Uterus (tissue), 4 donors: Measurements from ENCODE around the gene NPW. TPM values are rescaled to one million over a fixed set of nuclear protein-coding genes. Genes with fewer than 3 reads are reported as not detected.

ENCODE experiments used
- DNase-seq, 2 donors: peaks; one replicate each; pipeline ENCODE4 v3.0.0-alpha.2; 2019 to 2020
- H3K27ac ChIP-seq, 2 donors: fragments of 200-600 bp; sonication (generic); 1 replicate in 1 of 2; 2 replicates in 1 of 2; pipeline ENCODE4 v1.5.1; 2016 to 2018
- H3K27me3 ChIP-seq, 2 donors: fragments of 200-600 bp; sonication (generic); one replicate each; pipeline ENCODE4 v1.5.1; 2018 to 2019; ENCODE audit warnings: control low read depth in 1 of 2
- H3K36me3 ChIP-seq, 2 donors: fragments of 200-600 bp; sonication (generic); one replicate each; pipeline ENCODE4 v1.5.1; 2019; ENCODE audit warnings: control low read depth in 1 of 2
- H3K4me1 ChIP-seq, 2 donors: fragments of 200-600 bp; sonication (generic); one replicate each; pipeline ENCODE4 v1.5.1; 2018 to 2019; ENCODE audit warnings: control low read depth in 1 of 2
- H3K4me3 ChIP-seq, 2 donors: fragments of 200-600 bp; sonication (generic); 1 replicate in 1 of 2; 2 replicates in 1 of 2; pipeline ENCODE4 v1.5.1; 2018 to 2019; ENCODE audit warnings: mild to moderate bottlenecking in 1 of 2
- H3K9me3 ChIP-seq, 2 donors: fragments of 200-600 bp; sonication (generic); one replicate each; pipeline ENCODE4 v1.5.1; 2019; ENCODE audit warnings: control low read depth in 1 of 2
- CTCF ChIP-seq, 4 experiments: fragments of 200-600 bp in 2 of 4; fragments of 450-650 bp in 2 of 4; sonication (generic) in 2 of 4; IDR thresholded peaks; one replicate each; pipeline ENCODE4 v1.5.1; 2016 to 2019; ENCODE audit warnings: antibody characterized with exemption in 4 of 4, mild to moderate bottlenecking in 2 of 4, moderate library complexity in 1 of 4
- POLR2A ChIP-seq, 2 donors: fragments of 450-650 bp; IDR thresholded peaks; one replicate each; pipeline ENCODE4 v1.6.1; 2016; ENCODE audit warnings: antibody characterized with exemption in 2 of 2, mild to moderate bottlenecking in 1 of 2, moderate library complexity in 1 of 2
- intact Hi-C: fragments of 100-400 bp; cut with DNase I; formaldehyde crosslinking; loops from one replicate; pipeline ENCODE4 v1.15.1; 2023; ENCODE audit warnings: low total_unique reads
- total RNA-seq, 4 donors: library from RNA; depleted of rRNA in 3 of 4; stranded (reverse); fragments of >200 nt in 3 of 4; gene quantifications; one replicate each; pipeline versions ENCODE4 v1.1.0 to v1.2.4, GENCODE V29; 2014 to 2023
- donor health status: DM: yes; HTN: yes; CAD: no.

Gene NPW
- total RNA-seq, 4 donors from 2014 or later, result 1.5 TPM; not detected in 3

GRCh38 chr16:2036200-2036966 lies 16.8 kb downstream of the NPW start:
- H3K4me3 ChIP-seq, result peak overlapping the region in 1 of 2 donors; percentile 7
- H3K36me3 ChIP-seq, result no peaks in the 10 kb centered on the region

DNA sequence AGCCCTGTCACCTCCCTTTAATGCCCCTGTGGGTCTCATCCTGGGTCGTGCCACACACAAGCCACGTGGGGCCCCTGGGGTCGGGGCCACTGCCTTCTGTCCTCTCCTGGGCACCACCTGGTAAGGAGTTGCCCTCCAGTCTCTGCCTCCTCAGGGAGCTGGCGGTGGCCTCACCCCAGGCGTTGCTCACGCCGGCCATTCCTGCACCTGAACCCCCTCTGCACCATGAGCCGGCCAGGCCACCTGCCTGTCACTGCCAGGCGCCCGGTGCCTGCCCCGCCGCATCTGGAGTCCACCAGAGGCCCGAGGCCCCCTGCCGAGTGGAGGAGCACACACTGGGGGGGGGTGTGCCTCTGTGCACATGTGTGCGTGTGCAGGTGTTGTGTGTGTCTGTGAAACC lies 17.5 kb downstream of the NPW start:
- H3K27me3 ChIP-seq, result no peaks in the 10 kb centered on the region
- intact Hi-C loops, result no loop called here
- H3K4me3 ChIP-seq, result no peak overlapping the region
- peak overlapping the region; percentile 91 to 92 for H3K27ac ChIP-seq
- H3K36me3 ChIP-seq, result no peaks in the 10 kb centered on the region
- no peak for DNase-seq
- TF ChIP-seq CTCF (IDR thresholded peaks at IDR 0.05) (no peak), POLR2A (IDR thresholded peaks at IDR 0.05) (no peak)
- H3K4me1 ChIP-seq, result peaks cover 0 to 32% of the 10 kb centered on the region in 2 donors
- no peaks in the 10 kb centered on the region for H3K9me3 ChIP-seq

More at GRCh38 chr16:2036200-2036966, 16.8 kb downstream of the NPW start:
- Histone ChIP-seq H3K27ac (peak overlapping the region; percentile 91 to 92), H3K4me1 (peaks cover 0 to 32% of the 10 kb centered on the region in 2 donors), H3K27me3 (no peaks in the 10 kb centered on the region), H3K9me3 (no peaks in the 10 kb centered on the region)
- TF ChIP-seq CTCF (IDR thresholded peaks at IDR 0.05), result no peak
- TF ChIP-seq POLR2A (IDR thresholded peaks at IDR 0.05), result no peak
- intact Hi-C loops, result no loop called here
- DNase-seq, result no peak

DNA sequence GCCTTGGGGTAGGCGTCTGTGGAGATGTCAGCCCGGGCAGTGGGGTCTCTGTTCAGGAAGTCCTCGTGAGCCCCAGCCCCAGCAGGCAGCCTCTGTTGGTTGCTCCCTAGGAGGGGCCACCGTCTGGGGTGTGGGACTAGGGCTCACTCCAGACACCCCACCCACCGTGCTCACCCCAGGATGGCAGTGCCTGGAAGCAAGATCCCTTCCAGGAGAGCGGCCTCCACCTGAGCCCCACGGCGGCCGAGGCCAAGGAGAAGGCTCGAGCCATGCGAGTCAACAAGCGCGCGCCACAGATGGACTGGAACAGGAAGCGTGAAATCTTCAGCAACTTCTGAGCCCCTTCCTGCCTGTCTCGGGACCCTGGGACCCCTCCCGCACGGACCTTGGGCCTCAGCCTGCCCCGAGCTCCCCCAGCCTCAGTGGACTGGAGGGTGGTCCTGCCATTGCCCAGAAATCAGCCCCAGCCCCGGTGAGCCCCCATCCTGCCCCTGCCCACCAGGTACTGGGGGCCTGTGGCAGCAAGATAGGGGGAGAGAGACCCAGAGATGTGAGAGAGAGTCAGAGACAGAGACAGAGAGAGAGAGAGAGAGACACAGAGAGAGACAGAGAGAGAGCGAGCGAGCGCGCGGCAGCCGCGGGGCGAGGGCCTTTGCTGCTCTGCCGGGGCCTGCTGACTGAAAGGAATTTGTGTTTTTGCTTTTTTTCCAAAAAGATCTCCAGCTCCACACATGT lies 18.2 kb downstream of the NPW start:
- TF ChIP-seq CTCF (IDR thresholded peaks at IDR 0.05) (no peak), POLR2A (IDR thresholded peaks at IDR 0.05) (no peak)
- Histone ChIP-seq H3K36me3 (no peaks in the 10 kb centered on the region), H3K4me3 (no peak overlapping the region), H3K4me1 (peaks cover 0 to 32% of the 10 kb centered on the region in 2 donors), H3K27me3 (no peaks in the 10 kb centered on the region), H3K27ac (peak overlapping the region; percentile 91 to 92), H3K9me3 (no peaks in the 10 kb centered on the region)
- DNase-seq, result no peak
- intact Hi-C loops, result no loop called here

DNA sequence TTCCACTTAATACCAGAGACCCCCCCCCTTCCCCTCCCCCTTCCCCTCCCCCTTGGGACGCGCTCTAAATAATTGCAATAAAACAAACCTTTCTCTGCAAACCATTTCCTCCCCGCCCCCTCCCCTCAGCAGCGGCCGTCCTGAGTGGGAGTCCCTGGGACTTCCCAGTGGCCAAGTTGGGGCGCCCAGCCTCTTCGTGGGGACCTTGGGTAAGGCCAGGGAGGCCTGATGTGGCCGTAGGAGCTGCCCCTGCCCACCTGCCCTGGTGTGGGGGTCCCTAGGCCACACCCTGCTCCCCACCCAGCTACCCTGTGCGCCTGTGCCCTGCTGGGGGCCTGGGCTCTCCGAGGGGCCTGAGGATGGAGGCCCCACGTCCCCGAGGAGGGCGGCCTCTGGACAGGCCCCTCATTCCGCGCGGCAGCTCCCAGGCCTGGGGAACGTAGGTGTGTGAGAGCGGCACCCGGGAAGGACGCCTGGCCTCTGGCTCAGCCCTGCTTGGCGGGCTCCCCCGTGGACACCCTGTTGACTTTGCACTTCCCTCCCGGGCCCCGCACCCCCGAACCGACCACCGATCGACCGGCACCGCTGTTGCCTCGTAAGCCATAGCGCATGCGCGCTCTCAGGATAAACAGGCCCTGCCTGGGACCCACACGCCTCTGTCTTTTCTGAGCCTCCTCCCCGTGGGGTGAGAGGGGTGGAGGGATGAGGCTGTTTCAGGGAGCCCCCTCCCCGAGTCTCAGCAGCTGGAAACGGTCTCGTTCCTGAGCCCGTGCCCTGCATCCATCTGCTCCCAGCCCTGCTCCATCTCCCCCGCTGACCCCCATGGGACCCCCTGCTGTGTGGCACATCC lies 19.0 kb downstream of the NPW start:
- peaks cover 0 to 32% of the 10 kb centered on the region in 2 donors for H3K4me1 ChIP-seq
- no peaks in the 10 kb centered on the region for H3K36me3 ChIP-seq
- intact Hi-C loops, result no loop called here
- H3K4me3 ChIP-seq, result no peak overlapping the region
- no peaks in the 10 kb centered on the region for H3K27me3 ChIP-seq
- TF ChIP-seq POLR2A (IDR thresholded peaks at IDR 0.05), result no peak
- no peak for TF ChIP-seq CTCF (IDR thresholded peaks at IDR 0.05)
- no peaks in the 10 kb centered on the region for H3K9me3 ChIP-seq
- H3K27ac ChIP-seq, result peak overlapping the region; percentile 91 to 92
- peak in 1 of 2 donors; percentile 64 for DNase-seq
